Caco-2 (cell line): ENCODE measurements around the gene CHPF2. TPM values are rescaled to one million over a fixed set of nuclear protein-coding genes. Genes with fewer than 3 reads are reported as not detected.

Experiments used
- BruUV-seq: library from RNA; stranded (reverse); fragments of 400-500 nt; replicated peaks from 2 replicates; lab custom pipeline; 2021; lab: Mats Ljungman, UMichigan
- CTCF ChIA-PET: fragments of 300-600 bp; sonication (Branson Sonifier 250); formaldehyde crosslinking; loops from one replicate; lab custom pipeline; 2022; ENCODE audit warnings: antibody characterized with exemption; lab: Charles Lee
- POLR2A ChIA-PET: fragments of 300-600 bp; sonication (Branson Sonifier 250); formaldehyde crosslinking; loops from one replicate; lab custom pipeline; 2022; ENCODE audit warnings: antibody characterized with exemption; lab: Charles Lee
- DNase-seq, 2 experiments: peaks; one replicate each; pipeline versions ENCODE4 v3.0.0 to v3.0.0-alpha.2; 2020 to 2022
- H3K27me3 ChIP-seq: replicated peaks from 2 replicates; pipeline ENCODE4 v1.6.0; 2011; ENCODE audit warnings: low read length; ENCODE audit not compliant: control insufficient read depth, insufficient read depth
- H3K36me3 ChIP-seq: 2 replicates; pipeline ENCODE4 v1.5.1; 2011; ENCODE audit warnings: low read length; ENCODE audit not compliant: control insufficient read depth, insufficient read depth
- H3K4me1 ChIP-seq: fragments of 250-450 bp; sonication (Bioruptor Pico); 2 replicates; pipeline ENCODE4 v1.5.1; 2020; ENCODE audit warnings: mild to moderate bottlenecking
- H3K4me3 ChIP-seq: 2 replicates; pipeline ENCODE4 v1.5.1; 2011; ENCODE audit warnings: low read depth, mild to moderate bottlenecking, control low read depth, low read length
- H3K9me3 ChIP-seq: fragments of 250-450 bp; sonication (Bioruptor Pico); 2 replicates; pipeline ENCODE4 v1.5.1; 2020; ENCODE audit warnings: mild to moderate bottlenecking, moderate library complexity
- H3K27ac Mint-ChIP-seq: one replicate; pipeline ENCODE4 v1.8.0; 2022; ENCODE audit warnings: mixed read lengths; ENCODE audit not compliant: unreplicated experiment
- H3K27me3 Mint-ChIP-seq: one replicate; pipeline ENCODE4 v1.8.0; 2022; ENCODE audit warnings: mixed read lengths; ENCODE audit not compliant: insufficient read depth, unreplicated experiment
- H3K36me3 Mint-ChIP-seq: one replicate; pipeline ENCODE4 v1.8.0; 2022; ENCODE audit warnings: mild to moderate bottlenecking, mixed read lengths; ENCODE audit not compliant: insufficient read depth, unreplicated experiment
- H3K4me1 Mint-ChIP-seq: one replicate; pipeline ENCODE4 v1.8.0; 2022; ENCODE audit warnings: low read depth, mixed read lengths; ENCODE audit not compliant: unreplicated experiment
- H3K4me3 Mint-ChIP-seq: one replicate; pipeline ENCODE4 v1.8.0; 2022; ENCODE audit warnings: mild to moderate bottlenecking, moderate library complexity, mixed read lengths; ENCODE audit not compliant: unreplicated experiment
- H3K9me3 Mint-ChIP-seq: one replicate; pipeline ENCODE4 v1.8.0; 2022; ENCODE audit warnings: mixed read lengths; ENCODE audit not compliant: unreplicated experiment
- CTCF ChIP-seq, 2 experiments: fragments of 200-600 bp in 1 of 2; IDR thresholded peaks; 1 replicate in 1 of 2; 2 replicates in 1 of 2; pipeline versions ENCODE4 v1.5.1 to v1.8.0; 2011 to 2022; ENCODE audit warnings: antibody characterized with exemption in 1 of 2, control low read depth in 1 of 2, inconsistent platforms in 1 of 2, low read depth in 1 of 2, low read length in 1 of 2, mild to moderate bottlenecking in 1 of 2, moderate library complexity in 1 of 2; ENCODE audit not compliant: insufficient read depth in 1 of 2, severe bottlenecking in 1 of 2, unreplicated experiment in 1 of 2
- intact Hi-C: fragments of 100-400 bp; cut with micrococcal nuclease; formaldehyde crosslinking; loops from one replicate; pipeline ENCODE4 v1.10.0; 2022; ENCODE audit not compliant: unreplicated experiment
- total RNA-seq: library from RNA; stranded (reverse); gene quantifications from 2 replicates; pipeline ENCODE4 v1.2.3, GENCODE V29; 2022

Gene CHPF2
- total RNA-seq, 1 experiment from 2014 or later = 34.0 TPM

- H3K4me3 ChIP-seq = no peak overlapping the region; the same call in 1 of the 2 replicates
- intact Hi-C loops = no loop called here
- no peak for TF ChIP-seq CTCF (IDR thresholded peaks at IDR 0.05; ENCODE audit: insufficient read depth in 1 of 2, low read depth in 1 of 2, low read length in 1 of 2, severe bottlenecking in 1 of 2, unreplicated experiment in 1 of 2)
- Mint-ChIP-seq H3K36me3 (peaks cover 11% of the 10 kb centered on the region), H3K27ac (peak overlapping the region; percentile 54), H3K27me3 (peaks cover 4% of the 10 kb centered on the region), H3K4me3 (peak overlapping the region; percentile 80), H3K9me3 (no peaks in the 10 kb centered on the region), H3K4me1 (peaks cover 26% of the 10 kb centered on the region)
- DNase-seq = no peak
- no TSS peak for BruUV-seq
- peaks cover 2% of the 10 kb centered on the region for H3K27me3 ChIP-seq
- ChIA-PET POLR2A (no interaction called here), CTCF (no interaction called here)
- peaks cover 27% of the 10 kb centered on the region for H3K4me1 ChIP-seq
- H3K9me3 ChIP-seq = no peaks in the 10 kb centered on the region
- no peaks in the 10 kb centered on the region for H3K36me3 ChIP-seq
These were observed 18.2 kb downstream of the CHPF2 start for GRCh38 chr7:151250181-151251132.

- Histone ChIP-seq H3K4me1 (peaks cover 27% of the 10 kb centered on the region), H3K9me3 (no peaks in the 10 kb centered on the region), H3K36me3 (no peaks in the 10 kb centered on the region), H3K4me3 (peak overlapping the region; percentile 57), H3K27me3 (peaks cover 2% of the 10 kb centered on the region)
- TF ChIP-seq CTCF (IDR thresholded peaks at IDR 0.05; ENCODE audit: insufficient read depth in 1 of 2, low read depth in 1 of 2, low read length in 1 of 2, severe bottlenecking in 1 of 2, unreplicated experiment in 1 of 2) = no peak
- Mint-ChIP-seq H3K27me3 (peaks cover 7% of the 10 kb centered on the region), H3K9me3 (no peaks in the 10 kb centered on the region), H3K27ac (peak overlapping the region; percentile 37), H3K4me1 (peaks cover 26% of the 10 kb centered on the region), H3K4me3 (peak overlapping the region; percentile 80), H3K36me3 (peaks cover 11% of the 10 kb centered on the region)
- intact Hi-C loops = no loop called here
- no peak for DNase-seq
- ChIA-PET CTCF (no interaction called here), POLR2A (no interaction called here)
- BruUV-seq = no TSS peak
These were observed 19.0 kb downstream of the CHPF2 start for GRCh38 chr7:151251328-151251688.

DNA sequence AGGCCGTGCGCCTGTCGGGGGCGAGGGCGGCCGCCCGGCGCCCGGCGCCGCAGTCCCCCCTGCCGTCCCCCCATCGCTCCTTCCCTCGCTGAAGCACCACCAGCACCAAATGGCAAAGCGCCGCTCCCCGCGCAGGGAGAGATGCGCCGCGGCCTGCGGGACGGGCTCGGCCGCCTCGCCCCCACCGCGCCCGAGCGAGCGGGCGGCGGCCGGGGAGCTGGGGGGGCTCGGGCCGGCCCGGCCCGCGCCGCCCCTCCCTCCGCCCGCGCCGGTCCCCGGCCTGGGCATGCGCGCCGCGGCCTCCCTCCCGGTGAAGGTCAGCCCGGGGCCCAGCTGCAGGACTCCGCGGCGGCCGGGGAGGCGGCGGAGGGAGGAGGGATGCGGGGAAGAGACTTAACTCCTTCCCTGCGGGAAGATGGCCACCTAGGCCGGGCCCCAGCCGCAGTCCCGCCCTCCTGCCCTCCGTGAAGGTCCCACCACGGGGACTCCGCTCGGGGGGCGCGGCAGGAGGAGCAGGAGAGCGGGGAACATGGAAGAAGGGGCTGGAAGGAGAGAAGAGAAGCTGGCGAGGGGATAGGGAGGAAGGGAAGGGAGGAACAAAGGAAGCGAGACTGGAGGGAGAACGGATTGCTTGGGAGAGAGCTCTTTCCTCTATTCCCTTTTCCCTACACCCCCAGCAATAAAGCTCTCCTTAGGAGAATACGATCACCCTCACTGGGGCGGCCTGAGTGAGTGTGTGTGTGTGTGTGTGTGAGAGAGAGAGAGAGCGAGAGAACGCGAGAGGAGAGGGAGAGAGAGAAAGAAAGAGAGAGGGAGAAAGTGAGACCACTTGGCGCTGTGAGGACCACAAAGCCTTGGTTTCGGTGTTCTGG, 19.6 kb downstream of the CHPF2 start:
- Histone ChIP-seq H3K4me3 (peak overlapping the region; percentile 57), H3K4me1 (peaks cover 27% of the 10 kb centered on the region), H3K27me3 (peaks cover 2% of the 10 kb centered on the region), H3K9me3 (no peaks in the 10 kb centered on the region), H3K36me3 (no peaks in the 10 kb centered on the region)
- Mint-ChIP-seq H3K27me3 (peaks cover 13% of the 10 kb centered on the region), H3K27ac (peak overlapping the region; percentile 30), H3K4me3 (peak overlapping the region; percentile 80), H3K36me3 (peaks cover 11% of the 10 kb centered on the region), H3K9me3 (no peaks in the 10 kb centered on the region), H3K4me1 (peaks cover 26% of the 10 kb centered on the region)
- no TSS peak for BruUV-seq
- no peak for TF ChIP-seq CTCF (IDR thresholded peaks at IDR 0.05; ENCODE audit: insufficient read depth in 1 of 2, low read depth in 1 of 2, low read length in 1 of 2, severe bottlenecking in 1 of 2, unreplicated experiment in 1 of 2)
- intact Hi-C loops = no loop called here
- DNase-seq = peak; percentile 77 to 83
- ChIA-PET CTCF (interaction anchor here (0.6 kb wide), 1 partner anchor 189 kb away, joined by 4 read pairs; no protein-coding TSS in a partner anchor), POLR2A (interaction anchor here (1.0 kb wide), 1 partner anchor 20 kb away, joined by 4 read pairs; the partner anchor contains the start of gene CHPF2)
